IMR-90 (cell line): Measurements from ENCODE around the gene RNF224. TPM values are rescaled to one million over a fixed set of nuclear protein-coding genes. Genes with fewer than 3 reads are reported as not detected.

ENCODE experiments used
- ATAC-seq: fragments of 200-7000 bp; cut with Tn5 transposase; 2 replicates; pipeline ENCODE4 v1.9.1; 2020; ENCODE audit warnings: low read depth, mild to moderate bottlenecking, moderate library complexity
- BruUV-seq: library from RNA; stranded (reverse); fragments of 400-500 nt; replicated peaks from 2 replicates; lab custom pipeline; 2021; lab: Mats Ljungman, UMichigan
- CTCF ChIA-PET: fragments of 300-600 bp; formaldehyde crosslinking; extraction: SDS; loops from one replicate; lab custom pipeline; 2021; ENCODE audit warnings: antibody characterized with exemption; lab: Yijun Ruan, JAX
- POLR2A ChIA-PET: fragments of 300-600 bp; sonication (Branson Sonifier 250); formaldehyde crosslinking; loops from one replicate; lab custom pipeline; 2022; ENCODE audit warnings: antibody characterized with exemption; ENCODE audit not compliant: unreplicated experiment; lab: Charles Lee
- DNase-seq: peaks from one replicate; pipeline ENCODE4 v3.0.0; 2013
- H2AFZ ChIP-seq: replicated peaks from 2 replicates; pipeline ENCODE3; 2013; ENCODE audit warnings: low read length, mild to moderate bottlenecking; ENCODE audit not compliant: poor library complexity
- H2AK5ac ChIP-seq: 2 replicates; pipeline ENCODE4 v1.6.1; 2013; ENCODE audit warnings: low read depth, low read length, inconsistent platforms
- H2AK9ac ChIP-seq: replicated peaks from 2 replicates; pipeline ENCODE3; 2013; ENCODE audit warnings: mild to moderate bottlenecking, low read depth, low read length, moderate library complexity; ENCODE audit not compliant: poor library complexity
- H2BK120ac ChIP-seq: 2 replicates; pipeline ENCODE4 v1.6.1; 2013; ENCODE audit warnings: low read depth, low read length, inconsistent platforms
- H2BK15ac ChIP-seq: 3 replicates; pipeline ENCODE4 v1.6.1; 2013; ENCODE audit warnings: low read depth, low read length, inconsistent platforms
- H2BK20ac ChIP-seq: 2 replicates; pipeline ENCODE4 v1.6.1; 2013; ENCODE audit warnings: low read depth, mild to moderate bottlenecking, inconsistent platforms, low read length, moderate library complexity
- H2BK5ac ChIP-seq: 2 replicates; pipeline ENCODE4 v1.6.1; 2013; ENCODE audit warnings: mild to moderate bottlenecking, low read depth, low read length, inconsistent platforms; ENCODE audit not compliant: poor library complexity, severe bottlenecking
- H3K14ac ChIP-seq: replicated peaks from 2 replicates; pipeline ENCODE4 v1.6.1; 2013; ENCODE audit warnings: low read depth, low read length, inconsistent platforms
- H3K18ac ChIP-seq: 2 replicates; pipeline ENCODE4 v1.6.1; 2013; ENCODE audit warnings: low read depth, low read length, control low read depth
- H3K23ac ChIP-seq: 2 replicates; pipeline ENCODE4 v1.6.1; 2013; ENCODE audit warnings: low read depth, low read length, inconsistent platforms
- H3K27ac ChIP-seq: 2 replicates; pipeline ENCODE4 v1.5.1; 2013; ENCODE audit warnings: mild to moderate bottlenecking, control low read depth, low read length; ENCODE audit not compliant: insufficient read depth
- H3K27me3 ChIP-seq: 2 replicates; pipeline ENCODE4 v1.6.1; 2013; ENCODE audit warnings: low read length; ENCODE audit not compliant: control insufficient read depth, insufficient read depth
- H3K36me3 ChIP-seq: 2 replicates; pipeline ENCODE4 v1.6.1; 2013; ENCODE audit warnings: low read length, mixed read lengths; ENCODE audit not compliant: control insufficient read depth, insufficient read depth
- H3K4ac ChIP-seq: 2 replicates; pipeline ENCODE4 v1.6.1; 2013; ENCODE audit warnings: low read depth, low read length, inconsistent platforms
- H3K4me1 ChIP-seq: 2 replicates; pipeline ENCODE4 v1.6.1; 2013; ENCODE audit warnings: low read length, mixed read lengths; ENCODE audit not compliant: control insufficient read depth, insufficient read depth
- H3K4me2 ChIP-seq: 2 replicates; pipeline ENCODE4 v1.6.1; 2013; ENCODE audit warnings: low read depth, mild to moderate bottlenecking, control low read depth, low read length, moderate library complexity
- H3K4me3 ChIP-seq: 2 replicates; pipeline ENCODE4 v1.5.1; 2013; ENCODE audit warnings: low read depth, mild to moderate bottlenecking, control low read depth, low read length, moderate library complexity; ENCODE audit not compliant: insufficient read depth
- H3K56ac ChIP-seq: 2 replicates; pipeline ENCODE4 v1.6.1; 2013; ENCODE audit warnings: low read length, inconsistent platforms; ENCODE audit not compliant: insufficient read depth; ENCODE audit errors: extremely low read depth
- H3K79me1 ChIP-seq, 2 experiments: 2 replicates each; pipeline ENCODE4 v1.6.1; 2013; ENCODE audit warnings: low read length in 2 of 2, inconsistent platforms in 1 of 2, low read depth in 1 of 2
- H3K9ac ChIP-seq: 2 replicates; pipeline ENCODE4 v1.6.1; 2013; ENCODE audit warnings: low read depth, low read length, control low read depth
- H3K9me1 ChIP-seq: 2 replicates; pipeline ENCODE4 v1.6.1; 2013; ENCODE audit warnings: low read length, inconsistent platforms; ENCODE audit not compliant: insufficient read depth
- H3K9me3 ChIP-seq: 2 replicates; pipeline ENCODE4 v1.6.1; 2013; ENCODE audit warnings: low read length; ENCODE audit not compliant: control insufficient read depth, insufficient read depth
- H4K20me1 ChIP-seq: 2 replicates; pipeline ENCODE4 v1.6.1; 2013; ENCODE audit warnings: low read length, inconsistent platforms; ENCODE audit not compliant: insufficient read depth
- H4K5ac ChIP-seq: 2 replicates; pipeline ENCODE4 v1.6.1; 2013; ENCODE audit warnings: mild to moderate bottlenecking, low read depth, low read length, control low read depth
- H4K8ac ChIP-seq, 2 experiments: 2 replicates each; pipeline ENCODE4 v1.6.1; 2013; ENCODE audit warnings: low read depth in 2 of 2, low read length in 2 of 2, control low read depth in 1 of 2, inconsistent platforms in 1 of 2
- H4K91ac ChIP-seq: 2 replicates; pipeline ENCODE4 v1.6.1; 2013; ENCODE audit warnings: low read depth, low read length, inconsistent platforms; ENCODE audit not compliant: insufficient read depth
- BHLHE40 ChIP-seq: fragments of 150-350 bp; IDR thresholded peaks from 2 replicates; pipeline ENCODE4 v1.6.1; 2016; ENCODE audit warnings: mild to moderate bottlenecking, low read depth, low read length
- CEBPB ChIP-seq: IDR thresholded peaks from 2 replicates; pipeline ENCODE4 v1.6.1; 2012; ENCODE audit warnings: low read depth, low read length, improper control_type of control experiment
- FOS ChIP-seq: fragments of 150-350 bp; IDR thresholded peaks from 2 replicates; pipeline ENCODE4 v1.6.1; 2016; ENCODE audit warnings: low read depth, low read length
- MAFK ChIP-seq: IDR thresholded peaks from 2 replicates; pipeline ENCODE4 v1.6.1; 2012; ENCODE audit warnings: low read depth, low read length, improper control_type of control experiment
- MAZ ChIP-seq: IDR thresholded peaks from 2 replicates; pipeline ENCODE4 v1.6.1; 2012; ENCODE audit warnings: low read depth, mild to moderate bottlenecking, low read length, improper control_type of control experiment, moderate library complexity, borderline replicate concordance
- MXI1 ChIP-seq: IDR thresholded peaks from 2 replicates; pipeline ENCODE4 v1.6.1; 2012; ENCODE audit warnings: low read depth, mild to moderate bottlenecking, low read length, moderate library complexity, borderline replicate concordance
- NFE2L2 ChIP-seq: fragments of 150-350 bp; IDR thresholded peaks from 2 replicates; pipeline ENCODE4 v1.6.1; 2016; ENCODE audit warnings: low read depth, mild to moderate bottlenecking, low read length
- POLR2A ChIP-seq: IDR thresholded peaks from 2 replicates; pipeline ENCODE4 v1.6.1; 2012; ENCODE audit warnings: mild to moderate bottlenecking, low read depth, low read length
- RCOR1 ChIP-seq: IDR thresholded peaks from 2 replicates; pipeline ENCODE4 v1.6.1; 2012; ENCODE audit warnings: mild to moderate bottlenecking, low read length, improper control_type of control experiment; ENCODE audit not compliant: insufficient replicate concordance
- RFX5 ChIP-seq: IDR thresholded peaks from 2 replicates; pipeline ENCODE4 v1.8.0; 2012; ENCODE audit warnings: low read depth, mild to moderate bottlenecking, low read length, moderate library complexity
- SMC3 ChIP-seq: fragments of 150-350 bp; IDR thresholded peaks from 2 replicates; pipeline ENCODE4 v1.6.1; 2016; ENCODE audit warnings: low read depth, mild to moderate bottlenecking, antibody characterized with exemption, low read length, moderate library complexity
- WGBS, 2 experiments: methylation state at CpG; one replicate each; pipeline versions ENCODE4 v1.1.5 to v1.1.7; 2013; ENCODE audit warnings: missing lambda C conversion rate in 2 of 2; ENCODE audit not compliant: insufficient read length in 1 of 2; ENCODE audit errors: extremely low coverage in 2 of 2; 5-methylcytosine and 5-hydroxymethylcytosine counted together
- dilution Hi-C: fragments of 300-500 bp; cut with HindIII; formaldehyde crosslinking; loops from one replicate; pipeline ENCODE4 v1.14.3; 2018; ENCODE audit warnings: low sequenced_read_pairs; ENCODE audit not compliant: unreplicated experiment
- in situ Hi-C: fragments of 300-500 bp; cut with MboI; formaldehyde crosslinking; loops from 3 replicates; pipeline ENCODE4 v1.14.3; 2019; ENCODE audit warnings: low sequenced_read_pairs, inconsistent platforms, mixed read lengths
- intact Hi-C: fragments of 100-400 bp; cut with micrococcal nuclease; formaldehyde crosslinking; loops from 2 replicates; pipeline ENCODE4 v1.10.0; 2022
- polyA plus RNA-seq, 3 experiments: library from polyadenylated mRNA; depleted of rRNA; stranded (reverse); fragments of >200 nt; gene quantifications; 2 replicates each; pipeline ENCODE4 v1.2.3, GENCODE V29; 2012; ENCODE audit warnings: low replicate concordance in 1 of 3
- total RNA-seq: library from RNA; depleted of rRNA; stranded (reverse); fragments of >200 nt; gene quantifications from 2 replicates; pipeline ENCODE4 v1.2.3, GENCODE V29; 2012
- TF ChIP-seq, protein P1 (sequence below): fragments of 150-350 bp; IDR thresholded peaks from 2 replicates; pipeline ENCODE4 v1.6.1; 2016; ENCODE audit warnings: low read depth, mild to moderate bottlenecking, low read length, moderate library complexity, borderline replicate concordance
- TF ChIP-seq, protein P2 (sequence below): fragments of 150-350 bp; IDR thresholded peaks from 2 replicates; pipeline ENCODE4 v1.6.1; 2017; ENCODE audit warnings: mild to moderate bottlenecking, antibody characterized with exemption, low read length, low read depth

Gene RNF224
- total and polyA plus RNA-seq, 2 of the 4 experiments (the other 2 are of a cell fraction): not detected

DNA sequence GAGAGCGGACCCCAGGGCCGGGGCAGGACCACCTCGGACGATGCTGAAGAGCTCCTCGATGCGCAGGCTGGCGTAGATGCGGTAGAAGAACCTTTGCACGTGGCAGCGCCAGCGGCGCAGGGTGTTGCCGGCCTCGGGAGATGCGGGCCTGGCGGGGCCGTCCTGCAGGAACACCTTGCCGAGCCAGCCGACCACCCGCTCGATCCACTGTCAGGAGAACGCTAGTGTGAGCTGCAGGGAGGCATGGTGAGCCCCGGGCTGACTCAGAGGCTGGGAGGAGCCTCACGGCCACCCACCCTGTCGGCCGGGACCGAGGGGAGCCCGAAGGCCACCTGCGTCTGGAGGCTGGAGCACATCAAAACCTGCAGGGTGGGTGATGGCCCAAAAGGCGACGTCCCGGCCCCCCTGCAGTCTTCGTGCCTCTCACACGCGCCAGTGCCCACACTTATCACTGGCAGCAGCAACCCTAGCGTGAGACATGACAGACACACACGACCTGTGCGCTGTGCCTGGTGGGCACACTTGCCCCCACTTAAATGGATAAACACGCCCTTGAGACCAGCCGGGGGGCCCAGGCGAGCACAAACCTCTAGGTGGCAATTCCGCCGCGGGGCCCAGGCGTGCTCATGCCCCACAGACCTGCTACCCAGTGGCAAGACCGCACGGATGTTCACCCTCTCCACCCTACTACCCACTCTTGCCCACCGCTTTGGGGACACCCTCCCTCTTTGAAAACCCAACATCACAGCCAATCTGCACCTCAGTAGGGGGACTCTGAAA lies 42.2 kb upstream of the RNF224 start (continued):
- TF ChIP-seq CEBPB: no peak

DNA sequence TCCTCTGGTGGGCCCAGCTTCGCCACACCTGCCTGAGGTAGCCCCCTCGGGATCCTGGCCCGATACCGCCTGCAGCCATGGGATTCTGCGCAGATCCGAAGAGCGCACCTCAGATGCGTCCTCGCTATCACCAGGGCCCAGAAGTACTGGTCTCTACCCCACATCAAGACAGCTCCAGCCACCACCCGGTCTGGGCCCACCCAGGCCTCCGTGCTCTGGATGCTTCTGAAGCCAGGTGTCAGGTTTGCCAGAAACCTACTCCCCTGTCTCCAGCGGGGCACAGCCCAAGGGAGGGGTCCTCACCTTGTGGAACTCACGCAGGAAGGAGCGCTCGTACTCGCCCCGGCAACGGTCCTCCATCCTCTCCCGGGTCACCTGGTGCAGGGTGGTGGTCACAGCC lies 41.4 kb upstream of the RNF224 start:
- in situ Hi-C loops: no loop called here
- TF ChIP-seq MXI1 (no peak), BHLHE40 (no peak), RCOR1 (no peak), POLR2A (no peak), MAFK (no peak), NFE2L2 (no peak), MAZ (no peak), FOS (no peak), CEBPB (no peak), RFX5 (no peak), SMC3 (no peak)
- TF ChIP-seq, protein P1, sequence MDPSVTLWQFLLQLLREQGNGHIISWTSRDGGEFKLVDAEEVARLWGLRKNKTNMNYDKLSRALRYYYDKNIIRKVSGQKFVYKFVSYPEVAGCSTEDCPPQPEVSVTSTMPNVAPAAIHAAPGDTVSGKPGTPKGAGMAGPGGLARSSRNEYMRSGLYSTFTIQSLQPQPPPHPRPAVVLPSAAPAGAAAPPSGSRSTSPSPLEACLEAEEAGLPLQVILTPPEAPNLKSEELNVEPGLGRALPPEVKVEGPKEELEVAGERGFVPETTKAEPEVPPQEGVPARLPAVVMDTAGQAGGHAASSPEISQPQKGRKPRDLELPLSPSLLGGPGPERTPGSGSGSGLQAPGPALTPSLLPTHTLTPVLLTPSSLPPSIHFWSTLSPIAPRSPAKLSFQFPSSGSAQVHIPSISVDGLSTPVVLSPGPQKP: no peak
- TF ChIP-seq, protein P2, sequence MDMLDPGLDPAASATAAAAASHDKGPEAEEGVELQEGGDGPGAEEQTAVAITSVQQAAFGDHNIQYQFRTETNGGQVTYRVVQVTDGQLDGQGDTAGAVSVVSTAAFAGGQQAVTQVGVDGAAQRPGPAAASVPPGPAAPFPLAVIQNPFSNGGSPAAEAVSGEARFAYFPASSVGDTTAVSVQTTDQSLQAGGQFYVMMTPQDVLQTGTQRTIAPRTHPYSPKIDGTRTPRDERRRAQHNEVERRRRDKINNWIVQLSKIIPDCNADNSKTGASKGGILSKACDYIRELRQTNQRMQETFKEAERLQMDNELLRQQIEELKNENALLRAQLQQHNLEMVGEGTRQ: no peak

More for the DNA sequence above, 41.4 kb upstream of the RNF224 start:
- Histone ChIP-seq H2AK5ac (no peak overlapping the region), H3K9me3 (no peaks in the 10 kb centered on the region), H3K27ac (no peak overlapping the region), H4K5ac (no peak overlapping the region), H2BK120ac (no peak overlapping the region), H2BK5ac (no peak overlapping the region), H3K27me3 (no peaks in the 10 kb centered on the region), H3K79me1 (peaks cover 5 to 47% of the 10 kb centered on the region in 2 experiments), H2BK15ac (no peak overlapping the region), H3K4me2 (no peak overlapping the region), H3K9ac (no peak overlapping the region), H3K4ac (no peak overlapping the region), H2AK9ac (no peak overlapping the region), H4K91ac (no peak overlapping the region), H4K20me1 (peaks cover 17% of the 10 kb centered on the region; the same call in 1 of the 2 replicates), H4K8ac (no peak overlapping the region), H3K56ac (no peak overlapping the region), H3K18ac (no peak overlapping the region), H3K23ac (no peak overlapping the region), H3K4me3 (no peak overlapping the region), H3K4me1 (peaks cover 16% of the 10 kb centered on the region), H2BK20ac (no peak overlapping the region), H3K9me1 (no peaks in the 10 kb centered on the region), H2AFZ (no peak overlapping the region), H3K14ac (no peak overlapping the region), H3K36me3 (peaks cover 59% of the 10 kb centered on the region)
- WGBS, 2 experiments: 100% methylated on average over 10 of the region's 19 CpGs; no CpG with 5 or more reads in 1 of the 2 experiments
- CTCF ChIA-PET: no interaction called here
- DNase-seq (no peak), ATAC-seq (no peak)
- intact Hi-C loops (no loop called here), dilution Hi-C loops (no loop called here)
- POLR2A ChIA-PET: no interaction called here
- BruUV-seq: no TSS peak
